HepG2 (cell line): ENCODE measurements around the gene LBX2. TPM values are rescaled to one million over a fixed set of nuclear protein-coding genes. Genes with fewer than 3 reads are reported as not detected.

Source experiments
- MYC ChIP-seq: sonication (generic); formaldehyde crosslinking; IDR thresholded peaks from 2 replicates; pipeline ENCODE4 v1.9.0; 2021; ENCODE audit warnings: missing genetic modification reagents, borderline replicate concordance
- PAF1 ChIP-seq: IDR thresholded peaks from 2 replicates; pipeline ENCODE4 v1.6.1; 2016; ENCODE audit warnings: missing genetic modification reagents, missing compliant biosample characterization
- PAXIP1 ChIP-seq: sonication (generic); formaldehyde crosslinking; conservative IDR thresholded peaks from 2 replicates; pipeline ENCODE4 v1.4.0; 2020; ENCODE audit warnings: mild to moderate bottlenecking, missing genetic modification reagents, moderate library complexity
- POLR2A ChIP-seq, 2 experiments: IDR thresholded peaks; 2 replicates each; pipeline ENCODE4 v1.6.1; 2011; ENCODE audit warnings: low read depth in 2 of 2, low read length in 2 of 2, mild to moderate bottlenecking in 1 of 2, moderate library complexity in 1 of 2; ENCODE audit not compliant: insufficient read depth in 1 of 2
- SALL1 ChIP-seq: sonication (generic); formaldehyde crosslinking; IDR thresholded peaks from 2 replicates; pipeline ENCODE4 v1.8.0; 2022; ENCODE audit warnings: mild to moderate bottlenecking, missing genetic modification reagents
- SAP130 ChIP-seq: IDR thresholded peaks from 2 replicates; pipeline ENCODE4 v1.6.1; 2016; ENCODE audit warnings: low read depth
- SRSF1 ChIP-seq: fragments of 200-400 bp; formaldehyde crosslinking; optimal IDR thresholded peaks from 2 replicates; pipeline ENCODE3; 2017; ENCODE audit warnings: mild to moderate bottlenecking, low read depth, low read length, moderate library complexity
- ZBTB14 ChIP-seq: sonication (generic); formaldehyde crosslinking; IDR thresholded peaks from 2 replicates; pipeline ENCODE4 v1.4.0; 2020; ENCODE audit warnings: missing genetic modification reagents
- ZBTB33 ChIP-seq: sonication (generic); formaldehyde crosslinking; IDR thresholded peaks from 2 replicates; pipeline ENCODE4 v1.4.0; 2020; ENCODE audit warnings: missing genetic modification reagents
- ZHX1 ChIP-seq: sonication (generic); formaldehyde crosslinking; IDR thresholded peaks from 2 replicates; pipeline ENCODE4 v1.8.1; 2022; ENCODE audit warnings: low read depth, mild to moderate bottlenecking, missing genetic modification reagents
- ZMYM4 ChIP-seq: sonication (generic); formaldehyde crosslinking; IDR thresholded peaks from 2 replicates; pipeline ENCODE4 v1.8.1; 2023; ENCODE audit warnings: mild to moderate bottlenecking, missing genetic modification reagents
- ZNF850 ChIP-seq: sonication (generic); formaldehyde crosslinking; conservative IDR thresholded peaks from 2 replicates; pipeline ENCODE4 v1.9.0; 2021; ENCODE audit warnings: mild to moderate bottlenecking, missing genetic modification reagents
- polyA plus RNA-seq, 8 experiments: library from polyadenylated mRNA; depleted of rRNA in 3 of 8; stranded (reverse) in 7 of 8; unstranded in 1 of 8; fragments of >200 nt; fragmentation: Illumina TruSeq in 4 of 8; extraction: Trizol in 4 of 8; gene quantifications; 2 replicates each; pipeline versions ENCODE4 v1.2.1 to v1.2.3, GENCODE V29; 2011 to 2016; ENCODE audit warnings: low read depth in 4 of 8, missing spikeins in 1 of 8, mixed read lengths in 1 of 8; ENCODE audit not compliant: insufficient read depth in 1 of 8
- total RNA-seq, 5 experiments: library from RNA; depleted of rRNA; stranded (reverse); fragments of >200 nt; fragmentation: Illumina TruSeq; extraction: Trizol; gene quantifications; 2 replicates each; pipeline ENCODE4 v1.2.3, GENCODE V29; 2016; ENCODE audit warnings: low read depth in 1 of 5
- TF ChIP-seq, protein P1 (sequence below): sonication (generic); formaldehyde crosslinking; IDR thresholded peaks from 2 replicates; pipeline ENCODE4 v1.4.0; 2020; ENCODE audit warnings: low read depth, mild to moderate bottlenecking, missing genetic modification reagents
- TF ChIP-seq, protein P2 (sequence below): sonication (generic); formaldehyde crosslinking; IDR thresholded peaks from 2 replicates; pipeline ENCODE4 v1.4.0; 2020; ENCODE audit warnings: missing genetic modification reagents

LBX2 gene
- total and polyA plus RNA-seq, 2 of the 13 experiments (the other 11 are each of a cell fraction or from before 2014, with no cell fraction given), result 6.4 to 8.1 TPM

DNA sequence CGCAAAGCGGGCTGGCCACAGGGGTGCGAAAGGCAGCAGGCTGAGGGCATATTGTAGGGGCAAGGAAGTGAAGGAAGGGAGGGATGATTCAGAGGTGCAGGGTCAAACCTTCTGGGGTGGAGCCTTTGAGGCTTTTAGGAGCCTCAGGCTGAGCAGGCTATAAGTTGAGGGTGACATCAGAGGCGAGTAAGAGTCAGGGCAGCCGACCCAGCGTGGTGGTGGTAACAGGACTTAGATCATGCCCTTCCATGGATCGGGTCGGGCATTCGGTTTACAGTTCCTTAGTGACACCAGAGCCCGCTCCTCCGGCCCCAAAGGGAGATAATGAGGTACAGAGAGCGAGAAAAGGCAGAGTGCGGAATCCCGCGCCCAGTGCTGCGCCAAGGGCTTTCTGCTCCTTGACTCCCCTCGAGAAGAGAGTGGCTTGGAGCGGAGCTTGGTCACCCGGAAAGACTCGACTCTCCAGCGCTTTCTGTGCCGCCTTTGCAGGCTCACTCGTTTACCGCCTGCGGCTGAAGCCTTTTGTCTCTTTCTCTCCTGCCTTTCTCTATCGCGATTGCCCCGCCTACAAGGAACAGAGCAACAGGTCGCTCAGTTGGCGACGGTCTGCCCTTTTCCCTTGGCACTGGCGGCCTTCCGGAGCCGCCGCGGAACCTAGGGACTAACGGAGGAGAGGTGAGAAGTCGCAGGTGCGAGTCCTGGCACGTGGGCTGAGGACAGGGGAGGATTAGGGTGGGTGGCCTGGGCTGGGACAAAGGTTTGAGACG is 720 bp downstream of the LBX2 start (continued):
- TF ChIP-seq ZBTB14 (CRISPR knock-in tag), result no peak
- TF ChIP-seq ZNF850 (CRISPR knock-in tag), result 0 out of 2 replicates have a peak, but pooled peaks have one; percentile 7
- 0 out of 2 replicates have a peak, but pooled peaks have one; percentile 9 for TF ChIP-seq SAP130 (CRISPR knock-in tag)
- TF ChIP-seq SALL1 (CRISPR knock-in tag), result 0 out of 2 replicates have a peak, but pooled peaks have one; percentile 9
- peak; percentile 45; the same call in 1 of the 2 replicates for TF ChIP-seq ZMYM4 (CRISPR knock-in tag)
- 0 out of 2 replicates have a peak, but pooled peaks have one; percentile 2 for TF ChIP-seq PAXIP1 (CRISPR knock-in tag)
- peak; percentile 60; the same call in 1 of the 2 replicates for TF ChIP-seq ZBTB33 (CRISPR knock-in tag)
- TF ChIP-seq, protein P1, sequence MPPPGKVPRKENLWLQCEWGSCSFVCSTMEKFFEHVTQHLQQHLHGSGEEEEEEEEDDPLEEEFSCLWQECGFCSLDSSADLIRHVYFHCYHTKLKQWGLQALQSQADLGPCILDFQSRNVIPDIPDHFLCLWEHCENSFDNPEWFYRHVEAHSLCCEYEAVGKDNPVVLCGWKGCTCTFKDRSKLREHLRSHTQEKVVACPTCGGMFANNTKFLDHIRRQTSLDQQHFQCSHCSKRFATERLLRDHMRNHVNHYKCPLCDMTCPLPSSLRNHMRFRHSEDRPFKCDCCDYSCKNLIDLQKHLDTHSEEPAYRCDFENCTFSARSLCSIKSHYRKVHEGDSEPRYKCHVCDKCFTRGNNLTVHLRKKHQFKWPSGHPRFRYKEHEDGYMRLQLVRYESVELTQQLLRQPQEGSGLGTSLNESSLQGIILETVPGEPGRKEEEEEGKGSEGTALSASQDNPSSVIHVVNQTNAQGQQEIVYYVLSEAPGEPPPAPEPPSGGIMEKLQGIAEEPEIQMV (CRISPR knock-in tag), result no peak
- 0 out of 2 replicates have a peak, but pooled peaks have one; percentile 8 for TF ChIP-seq MYC (CRISPR knock-in tag)
- peak; percentile 14 for TF ChIP-seq SRSF1
- peak; percentile 64; the same call in 1 of the 2 replicates for TF ChIP-seq PAF1
- 0 out of 2 replicates have a peak, but pooled peaks have one; percentile 70 for TF ChIP-seq ZHX1
- TF ChIP-seq, protein P2, sequence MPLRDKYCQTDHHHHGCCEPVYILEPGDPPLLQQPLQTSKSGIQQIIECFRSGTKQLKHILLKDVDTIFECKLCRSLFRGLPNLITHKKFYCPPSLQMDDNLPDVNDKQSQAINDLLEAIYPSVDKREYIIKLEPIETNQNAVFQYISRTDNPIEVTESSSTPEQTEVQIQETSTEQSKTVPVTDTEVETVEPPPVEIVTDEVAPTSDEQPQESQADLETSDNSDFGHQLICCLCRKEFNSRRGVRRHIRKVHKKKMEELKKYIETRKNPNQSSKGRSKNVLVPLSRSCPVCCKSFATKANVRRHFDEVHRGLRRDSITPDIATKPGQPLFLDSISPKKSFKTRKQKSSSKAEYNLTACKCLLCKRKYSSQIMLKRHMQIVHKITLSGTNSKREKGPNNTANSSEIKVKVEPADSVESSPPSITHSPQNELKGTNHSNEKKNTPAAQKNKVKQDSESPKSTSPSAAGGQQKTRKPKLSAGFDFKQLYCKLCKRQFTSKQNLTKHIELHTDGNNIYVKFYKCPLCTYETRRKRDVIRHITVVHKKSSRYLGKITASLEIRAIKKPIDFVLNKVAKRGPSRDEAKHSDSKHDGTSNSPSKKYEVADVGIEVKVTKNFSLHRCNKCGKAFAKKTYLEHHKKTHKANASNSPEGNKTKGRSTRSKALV (CRISPR knock-in tag), result peak; percentile 29; the same call in 1 of the 2 replicates
- TF ChIP-seq POLR2A (IDR thresholded peaks at IDR 0.05; ENCODE audit: insufficient read depth in 1 of 2, low read depth in 2 of 2, low read length in 2 of 2), result peak in 1 of 2 experiments; percentile 66; a peak in 2 of 4 replicates
